Stimulated activated CD8-positive, alpha-beta memory T cell treated with anti-CD3 and anti-CD28 coated beads, Interleukin-12 subunit alpha, Interleukin-12 subunit beta, amount 100 ng/mL, for 4 hours (primary cell): ENCODE measurements around the gene SLC24A3.

Experiments
- DNase-seq: peaks from one replicate; pipeline ENCODE4 v3.0.0-alpha.2; 2020; ENCODE audit warnings: low read depth

SLC24A3 gene

GRCh38 chr20:19302714-19303113 lies 90.3 kb downstream of the SLC24A3 start:
- no peak for DNase-seq

DNA sequence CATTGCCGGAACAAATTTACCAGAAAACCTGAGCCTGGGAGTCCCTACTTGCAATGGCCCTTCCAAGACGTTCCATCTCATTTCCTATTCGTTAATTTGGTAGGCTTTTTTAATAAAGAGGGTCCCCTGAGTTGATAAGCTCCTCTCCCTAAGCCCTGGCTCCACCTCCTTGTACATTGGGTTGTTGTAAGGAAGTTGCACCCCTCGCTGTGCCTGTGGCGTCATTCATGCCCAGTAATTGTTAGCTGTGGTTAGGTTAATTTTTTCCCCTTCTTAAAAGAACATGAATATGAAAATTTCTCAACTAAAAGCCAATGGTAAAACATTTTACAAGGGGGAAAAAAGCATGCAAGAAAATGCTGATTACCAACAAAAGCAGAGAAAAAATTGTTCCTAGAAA lies 91.9 kb downstream of the SLC24A3 start:
- DNase-seq: no peak

DNA sequence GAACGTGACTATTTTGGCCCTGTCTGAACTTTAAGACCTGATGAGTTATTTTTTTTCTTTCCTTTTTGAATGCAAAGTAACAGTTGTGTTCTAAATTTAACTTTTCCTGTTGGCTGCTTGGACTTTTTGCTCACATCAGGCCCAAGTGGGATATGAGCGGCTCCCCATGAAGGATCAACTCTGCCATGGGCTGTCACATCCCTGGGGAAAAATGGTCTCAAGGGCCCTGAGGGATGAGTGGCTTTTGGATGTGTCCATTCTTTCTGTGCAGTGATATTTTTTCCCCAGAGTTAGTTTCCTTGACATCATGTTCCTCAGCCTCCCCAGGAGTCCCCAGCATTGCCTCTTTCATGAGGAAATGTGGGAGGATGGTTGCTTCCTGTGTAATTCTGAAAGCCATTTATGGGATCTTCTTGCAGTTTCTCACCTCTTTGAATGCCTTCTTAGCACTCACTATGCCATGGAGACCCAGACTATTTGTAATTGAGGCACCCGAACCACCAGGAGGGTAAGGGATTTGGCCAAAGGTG lies 92.5 kb downstream of the SLC24A3 start:
- DNase-seq: no peak

GRCh38 chr20:19308146-19308545 lies 95.7 kb downstream of the SLC24A3 start:
- DNase-seq: no peak

- no peak for DNase-seq
Observed at GRCh38 chr20:19310541-19310940, 98.1 kb downstream of the SLC24A3 start.

GRCh38 chr20:19313342-19314069 lies 101.1 kb downstream of the SLC24A3 start:
- no peak for DNase-seq

- no peak for DNase-seq
Observed at GRCh38 chr20:19314621-19315020, 102.2 kb downstream of the SLC24A3 start.

GRCh38 chr20:19317237-19318069 lies 105.0 kb downstream of the SLC24A3 start:
- no peak for DNase-seq

DNA sequence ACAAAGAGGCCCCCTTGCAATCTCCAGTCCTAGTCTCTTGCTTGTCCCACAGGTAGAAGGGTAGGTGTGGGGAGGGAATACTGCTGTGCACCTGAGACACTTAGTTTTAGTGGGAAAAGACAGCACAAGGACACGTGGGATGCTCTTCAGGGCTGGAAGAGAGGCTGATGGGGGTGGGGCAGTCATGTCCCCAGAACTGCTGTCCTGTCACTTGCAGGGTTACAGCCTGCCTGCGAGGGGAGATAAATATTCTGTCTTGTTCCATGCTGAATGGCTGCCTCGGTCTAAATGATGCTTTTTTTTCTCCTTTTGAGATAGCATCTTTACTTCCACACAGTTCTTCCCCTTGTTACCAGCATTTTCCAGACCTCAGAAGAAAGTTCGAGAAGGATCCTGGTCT lies 106.2 kb downstream of the SLC24A3 start:
- DNase-seq: no peak

GRCh38 chr20:19320005-19320404 lies 107.6 kb downstream of the SLC24A3 start:
- no peak for DNase-seq

GRCh38 chr20:19321176-19321575 lies 108.7 kb downstream of the SLC24A3 start:
- no peak for DNase-seq

DNA sequence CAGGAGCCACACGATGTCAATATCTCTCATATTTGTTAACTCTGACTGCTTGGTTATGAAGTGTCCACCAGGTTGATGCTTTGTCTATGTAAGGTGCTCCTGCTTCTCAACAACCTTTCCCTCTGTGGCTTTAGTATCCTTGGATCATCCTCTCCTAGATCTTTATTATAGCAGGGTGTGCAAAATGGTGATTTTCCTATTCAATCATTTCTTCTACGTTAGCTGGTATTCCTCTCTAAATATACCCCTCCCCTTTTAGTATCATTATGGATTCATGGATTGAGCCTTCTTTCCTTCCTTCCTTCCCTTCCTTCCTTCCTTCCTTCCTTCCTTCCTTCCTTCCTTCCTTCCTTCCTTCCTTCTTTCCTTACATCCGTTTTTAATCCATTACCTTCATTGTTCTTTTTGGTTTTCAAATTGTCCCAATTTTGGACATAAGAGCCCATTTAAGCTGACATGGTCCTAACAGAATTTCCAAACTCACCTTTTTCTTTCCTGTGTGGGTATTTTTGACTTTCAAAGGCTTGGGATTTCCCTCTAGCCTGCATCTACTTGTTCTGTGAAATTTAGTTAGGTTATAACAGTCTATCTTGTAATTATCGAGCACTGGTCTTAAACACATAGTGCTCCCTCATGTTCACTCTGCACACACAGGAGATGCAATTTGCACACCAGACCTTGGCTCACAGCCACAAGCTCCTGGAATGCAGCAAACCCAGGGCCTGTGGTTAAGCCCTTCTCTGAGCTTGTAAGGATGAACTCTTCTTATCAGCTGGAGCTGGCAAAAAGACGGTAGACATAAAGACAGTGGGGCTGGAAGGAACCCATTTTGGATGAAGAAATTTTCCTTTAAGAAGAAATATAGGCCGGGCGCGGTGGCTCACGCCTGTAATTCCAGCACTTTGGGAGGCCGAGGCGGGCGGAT lies 109.9 kb downstream of the SLC24A3 start:
- DNase-seq: no peak

DNA sequence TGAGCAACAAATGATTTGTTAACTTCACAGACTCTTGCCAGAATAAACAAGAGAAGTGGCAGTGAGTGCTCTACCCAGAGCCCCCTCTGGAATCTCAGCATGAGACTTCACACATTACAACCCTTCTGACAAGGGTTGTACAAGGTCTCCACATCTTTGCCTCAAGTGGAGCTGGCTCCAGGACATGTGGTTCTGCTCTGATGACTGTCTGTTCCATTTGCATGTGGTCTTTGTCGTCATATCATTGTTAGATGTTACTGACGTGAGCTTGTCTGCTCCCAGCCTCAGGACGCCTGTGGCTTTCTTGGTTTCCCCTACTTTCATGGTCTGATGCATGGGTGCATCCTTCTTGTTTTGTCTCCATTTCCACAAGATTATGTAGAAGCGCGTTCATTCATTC lies 115.0 kb downstream of the SLC24A3 start:
- DNase-seq: no peak

DNA sequence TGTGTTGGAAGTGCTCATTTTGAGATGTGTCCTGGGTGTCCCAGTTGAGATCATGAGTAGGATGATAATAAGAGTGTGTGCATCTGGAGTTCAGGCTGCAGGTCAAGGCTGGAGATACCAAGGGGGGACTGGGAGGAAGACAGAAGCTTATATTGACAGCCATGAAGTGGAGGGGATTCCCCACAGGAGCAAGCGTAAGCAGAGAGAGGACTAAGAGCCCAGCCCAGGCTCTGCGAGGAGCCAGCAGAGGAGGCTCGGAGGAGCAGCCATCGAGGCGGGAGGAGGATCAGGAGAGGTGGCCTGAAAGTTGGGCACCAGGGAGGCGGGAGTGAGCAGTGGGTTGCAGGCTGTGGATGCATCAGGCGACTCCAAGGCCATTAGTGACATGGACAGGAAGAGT lies 116.2 kb downstream of the SLC24A3 start:
- DNase-seq: no peak

- DNase-seq: no peak
Observed at GRCh38 chr20:19330038-19330437, 117.6 kb downstream of the SLC24A3 start.

DNA sequence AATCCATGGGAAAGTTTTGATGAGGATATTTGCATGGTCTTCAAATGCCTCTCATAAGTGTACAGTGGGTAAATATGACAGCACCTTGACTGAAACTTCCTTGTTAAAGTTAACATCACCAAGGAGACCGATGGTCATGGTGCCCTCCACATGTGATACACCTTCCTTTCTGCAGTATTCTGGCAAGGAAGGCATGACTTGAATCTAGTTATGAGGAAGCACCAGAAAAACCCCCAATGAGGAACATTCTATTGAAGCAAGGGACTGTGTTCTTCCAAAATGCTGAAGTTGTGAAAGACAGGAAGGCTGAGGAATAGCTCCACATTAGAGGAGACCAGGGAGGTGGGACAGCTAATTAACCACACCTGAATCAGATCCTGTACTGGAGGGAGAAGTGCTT lies 118.3 kb downstream of the SLC24A3 start:
- DNase-seq: no peak

- no peak for DNase-seq
Observed at GRCh38 chr20:19333563-19333962, 121.1 kb downstream of the SLC24A3 start.

DNA sequence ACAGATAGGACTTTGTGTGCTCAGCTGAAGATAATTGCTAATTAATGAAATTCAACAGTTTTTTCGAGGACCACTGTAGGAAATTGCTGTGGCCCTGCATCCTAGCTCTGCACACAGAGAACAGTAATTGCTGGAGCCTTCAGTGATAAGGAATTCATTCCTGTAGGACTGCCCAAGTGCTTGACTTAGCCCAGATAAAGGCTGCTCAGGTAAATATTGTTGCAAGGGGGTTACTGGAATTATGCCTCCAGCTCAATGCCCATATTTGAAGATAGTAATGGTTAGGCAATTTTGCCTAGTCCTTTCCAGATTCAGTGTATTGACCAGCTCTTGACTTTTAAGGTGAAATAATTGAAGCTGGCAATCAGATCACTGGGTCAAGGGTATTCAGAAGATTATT lies 122.9 kb downstream of the SLC24A3 start:
- no peak for DNase-seq

DNA sequence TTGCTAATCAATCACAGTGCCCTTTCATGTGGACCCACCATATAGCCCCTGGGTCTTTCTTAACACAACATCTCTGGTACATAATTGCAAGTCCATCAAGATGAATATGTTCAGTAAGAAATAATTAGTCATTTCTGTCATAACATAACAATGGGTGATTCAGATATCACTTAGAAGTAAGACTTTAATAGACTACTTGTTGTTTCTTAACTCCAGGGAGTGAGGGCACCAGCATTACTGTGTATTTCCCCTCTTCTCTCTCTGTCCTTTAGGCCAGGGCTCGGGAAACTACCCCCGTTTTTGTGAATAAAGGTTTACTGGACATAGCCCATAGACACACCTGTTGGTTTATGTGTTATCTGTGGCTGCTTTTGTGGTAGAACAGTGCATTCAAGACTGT lies 123.5 kb downstream of the SLC24A3 start:
- DNase-seq: no peak

- DNase-seq: no peak
Observed at GRCh38 chr20:19336631-19337030, 124.2 kb downstream of the SLC24A3 start.

GRCh38 chr20:19338380-19338779 lies 125.9 kb downstream of the SLC24A3 start:
- DNase-seq: no peak

DNA sequence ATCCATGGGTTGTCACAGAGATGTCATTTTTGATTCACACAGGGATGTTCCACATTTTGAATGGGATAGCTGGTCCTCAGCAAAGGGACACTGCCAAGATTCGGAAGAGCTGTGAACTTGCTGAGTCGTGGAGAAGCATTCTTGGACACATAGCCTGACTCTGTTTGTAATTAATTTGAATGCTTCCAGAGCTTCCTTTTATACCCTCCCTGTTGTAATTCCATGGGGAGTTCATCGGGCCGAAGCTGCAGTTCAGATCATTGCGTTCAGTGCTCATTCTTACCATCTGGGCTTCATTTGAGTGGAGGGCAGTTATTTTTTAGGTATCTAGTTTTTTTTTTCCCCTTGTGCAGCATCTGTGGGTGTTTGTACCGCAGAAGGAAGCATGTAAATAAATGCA lies 126.5 kb downstream of the SLC24A3 start:
- no peak for DNase-seq
